ENCODE measurements around the gene DIO2.

Gene DIO2

DNA sequence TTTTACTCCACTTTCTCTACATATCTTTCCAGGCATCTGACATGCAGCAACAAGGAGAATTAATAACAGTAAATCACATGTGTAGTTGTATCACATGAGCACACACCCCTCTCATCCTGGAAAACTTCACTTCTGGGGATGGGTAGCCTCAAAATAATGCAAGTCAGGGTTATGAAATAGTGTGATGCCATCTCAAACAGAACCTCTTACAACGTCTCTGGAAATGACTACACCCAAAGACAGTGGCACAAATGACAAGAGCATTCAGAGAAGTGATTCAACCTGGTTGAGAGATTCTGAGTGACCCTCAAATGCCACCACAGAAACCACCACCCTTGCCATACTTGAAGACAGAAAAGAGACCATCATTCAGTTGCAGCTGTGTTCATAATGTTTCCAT is 2.8 kb downstream of the DIO2 start:
- Mint-ChIP-seq H3K27me3 (no peaks in the 10 kb centered on the region), H3K9me3 (peaks cover 7% of the 10 kb centered on the region), H3K36me3 (ENCODE audit: insufficient read depth) (no peaks in the 10 kb centered on the region), H3K4me3 (no peak overlapping the region), H3K27ac (ENCODE audit: low read depth) (no peak overlapping the region), H3K4me1 (no peaks in the 10 kb centered on the region)
- ATAC-seq (replicated peaks; ENCODE audit: extremely low read depth, poor library complexity, severe bottlenecking) (no peak), DNase-seq (ENCODE audit: low spot score in 2 of 2) (no peak)

DNA sequence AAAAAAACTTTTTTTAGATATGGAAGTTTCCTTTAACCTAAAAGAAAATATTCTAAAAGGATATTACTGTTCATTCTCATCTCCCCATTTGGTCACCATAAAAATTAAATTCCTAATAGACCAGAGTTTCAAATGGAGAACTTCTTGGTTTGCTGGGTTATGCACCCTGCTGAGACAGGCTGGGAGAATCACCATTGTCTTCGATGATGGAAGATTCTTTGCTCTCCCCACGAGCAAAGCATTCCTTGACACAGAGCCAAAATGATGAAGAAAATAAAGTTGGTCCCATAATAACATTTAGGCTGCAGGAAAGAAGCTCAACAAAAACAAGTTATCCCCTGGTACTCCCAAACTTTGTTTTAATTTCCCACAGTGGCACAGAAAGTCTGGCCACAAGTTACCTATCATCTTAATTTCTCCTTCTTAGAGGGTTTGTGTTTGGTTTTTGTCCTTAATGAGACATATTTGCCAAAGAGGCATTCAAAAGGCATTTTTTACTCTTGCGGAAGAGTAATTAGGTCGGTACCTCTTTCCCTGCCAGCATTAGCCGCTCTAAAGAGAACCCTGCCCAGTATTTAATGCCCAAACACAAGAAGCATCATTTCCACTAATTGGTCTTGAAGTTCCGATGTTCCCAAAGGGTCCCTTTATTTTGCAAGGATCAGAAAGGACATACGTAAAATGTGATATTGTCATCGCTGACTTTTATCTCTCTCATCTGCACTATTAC is 4.8 kb downstream of the DIO2 start:
- no peak for DNase-seq (ENCODE audit: low spot score in 2 of 2)
- no peak overlapping the region for H3K27ac Mint-ChIP-seq (ENCODE audit: low read depth)
- H3K9me3 Mint-ChIP-seq, result peaks cover 18% of the 10 kb centered on the region
- H3K27me3 Mint-ChIP-seq, result no peaks in the 10 kb centered on the region
- H3K4me3 Mint-ChIP-seq, result no peak overlapping the region
- no peak for ATAC-seq (replicated peaks; ENCODE audit: extremely low read depth, poor library complexity, severe bottlenecking)
- no peaks in the 10 kb centered on the region for H3K4me1 Mint-ChIP-seq
- no peaks in the 10 kb centered on the region for H3K36me3 Mint-ChIP-seq (ENCODE audit: insufficient read depth)

GRCh38 chr14:80202888-80203562 is 8.3 kb downstream of the DIO2 start:
- H3K9me3 Mint-ChIP-seq, result peaks cover 18% of the 10 kb centered on the region
- H3K4me1 Mint-ChIP-seq, result no peaks in the 10 kb centered on the region
- no peak for DNase-seq (ENCODE audit: low spot score in 2 of 2)
- no peaks in the 10 kb centered on the region for H3K36me3 Mint-ChIP-seq (ENCODE audit: insufficient read depth)
- ATAC-seq (replicated peaks; ENCODE audit: extremely low read depth, poor library complexity, severe bottlenecking), result no peak
- no peaks in the 10 kb centered on the region for H3K27me3 Mint-ChIP-seq
- H3K4me3 Mint-ChIP-seq, result no peak overlapping the region
- no peak overlapping the region for H3K27ac Mint-ChIP-seq (ENCODE audit: low read depth)

GRCh38 chr14:80200093-80200492 is 11.2 kb downstream of the DIO2 start:
- no peak for DNase-seq (ENCODE audit: low spot score in 2 of 2)
- no peak for ATAC-seq (replicated peaks; ENCODE audit: extremely low read depth, poor library complexity, severe bottlenecking)
- Mint-ChIP-seq H3K27ac (ENCODE audit: low read depth) (no peak overlapping the region), H3K4me3 (no peak overlapping the region), H3K27me3 (no peaks in the 10 kb centered on the region), H3K4me1 (no peaks in the 10 kb centered on the region), H3K36me3 (ENCODE audit: insufficient read depth) (no peaks in the 10 kb centered on the region), H3K9me3 (peaks cover 14% of the 10 kb centered on the region)

- H3K27me3 Mint-ChIP-seq, result no peaks in the 10 kb centered on the region
- H3K36me3 Mint-ChIP-seq (ENCODE audit: insufficient read depth), result no peaks in the 10 kb centered on the region
- no peaks in the 10 kb centered on the region for H3K4me1 Mint-ChIP-seq
- H3K27ac Mint-ChIP-seq (ENCODE audit: low read depth), result no peak overlapping the region
- no peak overlapping the region for H3K4me3 Mint-ChIP-seq
- H3K9me3 Mint-ChIP-seq, result no peaks in the 10 kb centered on the region
- ATAC-seq (replicated peaks; ENCODE audit: extremely low read depth, poor library complexity, severe bottlenecking), result no peak
- DNase-seq (ENCODE audit: low spot score in 2 of 2), result no peak
Observed at GRCh38 chr14:80188571-80188970, 22.7 kb downstream of the DIO2 start.

DNA sequence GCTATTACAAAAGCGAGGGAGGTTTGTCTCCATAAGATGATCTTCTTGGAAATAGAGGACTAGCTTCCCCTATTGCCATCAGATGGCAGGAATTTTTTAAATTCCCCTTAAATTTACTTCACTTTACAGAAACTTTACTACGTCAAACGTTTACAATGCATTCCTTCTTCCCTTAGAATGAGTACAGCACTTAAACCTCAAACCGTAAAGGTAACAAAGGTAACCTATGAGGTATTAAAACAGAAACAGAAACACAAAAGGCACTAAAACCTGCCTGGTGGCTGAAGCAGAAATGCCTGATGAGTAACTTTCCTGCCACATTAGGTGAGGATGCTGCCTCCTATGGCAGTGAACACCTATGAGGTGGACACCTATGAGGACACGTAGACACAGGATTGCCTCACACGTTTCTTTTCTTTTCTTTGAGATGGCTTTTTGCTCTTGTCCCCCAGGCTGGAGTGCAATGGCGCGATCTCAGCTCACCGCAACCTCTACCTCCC is 25.0 kb downstream of the DIO2 start:
- no peak for ATAC-seq (replicated peaks; ENCODE audit: extremely low read depth, poor library complexity, severe bottlenecking)
- H3K9me3 Mint-ChIP-seq, result peaks cover 5% of the 10 kb centered on the region
- no peaks in the 10 kb centered on the region for H3K27me3 Mint-ChIP-seq
- no peak overlapping the region for H3K4me3 Mint-ChIP-seq
- H3K36me3 Mint-ChIP-seq (ENCODE audit: insufficient read depth), result no peaks in the 10 kb centered on the region
- DNase-seq (ENCODE audit: low spot score in 2 of 2), result no peak
- no peak overlapping the region for H3K27ac Mint-ChIP-seq (ENCODE audit: low read depth)
- no peaks in the 10 kb centered on the region for H3K4me1 Mint-ChIP-seq

- DNase-seq (ENCODE audit: low spot score in 2 of 2) (no peak), ATAC-seq (replicated peaks; ENCODE audit: extremely low read depth, poor library complexity, severe bottlenecking) (no peak)
- no peaks in the 10 kb centered on the region for H3K36me3 Mint-ChIP-seq (ENCODE audit: insufficient read depth)
- H3K4me3 Mint-ChIP-seq, result no peak overlapping the region
- no peaks in the 10 kb centered on the region for H3K4me1 Mint-ChIP-seq
- H3K9me3 Mint-ChIP-seq, result peaks cover 20% of the 10 kb centered on the region
- no peak overlapping the region for H3K27ac Mint-ChIP-seq (ENCODE audit: low read depth)
- no peaks in the 10 kb centered on the region for H3K27me3 Mint-ChIP-seq
Observed at GRCh38 chr14:80176893-80177292, 34.4 kb downstream of the DIO2 start.

DNA sequence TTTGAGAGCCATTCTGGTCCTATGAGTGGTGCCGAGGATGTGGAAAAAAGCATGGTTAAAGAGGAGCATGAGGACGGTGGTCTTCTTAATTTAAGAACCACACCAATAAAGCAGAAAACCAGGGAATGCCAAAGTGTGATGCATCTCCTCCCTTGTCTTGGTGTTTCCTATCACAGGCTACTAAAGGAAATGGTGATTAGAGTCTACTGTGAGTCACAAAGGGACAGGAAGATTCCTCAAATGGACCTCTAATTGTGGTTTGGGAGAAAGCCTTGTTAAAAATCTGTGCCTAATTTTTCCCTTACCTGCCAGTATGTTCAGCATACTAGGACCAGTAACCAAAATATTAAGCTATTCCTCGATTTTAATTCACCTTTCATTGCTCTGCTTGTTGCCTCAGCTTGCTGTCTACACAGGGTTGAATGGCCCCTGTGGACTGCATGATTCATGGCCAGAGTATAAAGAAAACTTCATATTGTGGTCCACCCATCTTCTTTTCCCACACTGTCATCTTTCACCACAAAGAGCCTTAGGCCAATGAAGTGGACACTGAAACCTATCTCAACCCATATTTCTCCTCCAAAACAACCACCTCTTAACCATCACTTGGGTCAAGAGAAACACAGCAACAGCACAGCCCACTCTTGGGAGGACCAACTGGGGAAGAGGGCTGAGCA is 38.8 kb downstream of the DIO2 start:
- H3K36me3 Mint-ChIP-seq (ENCODE audit: insufficient read depth), result no peaks in the 10 kb centered on the region
- no peaks in the 10 kb centered on the region for H3K4me1 Mint-ChIP-seq
- no peak for ATAC-seq (replicated peaks; ENCODE audit: extremely low read depth, poor library complexity, severe bottlenecking)

GRCh38 chr14:80167793-80168448 is 43.4 kb downstream of the DIO2 start:
- H3K4me3 Mint-ChIP-seq, result no peak overlapping the region
- H3K27ac Mint-ChIP-seq (ENCODE audit: low read depth), result no peak overlapping the region
- DNase-seq (ENCODE audit: low spot score in 2 of 2) (no peak), ATAC-seq (replicated peaks; ENCODE audit: extremely low read depth, poor library complexity, severe bottlenecking) (no peak)
- no peaks in the 10 kb centered on the region for H3K4me1 Mint-ChIP-seq
- no peaks in the 10 kb centered on the region for H3K27me3 Mint-ChIP-seq
- H3K36me3 Mint-ChIP-seq (ENCODE audit: insufficient read depth), result no peaks in the 10 kb centered on the region
- H3K9me3 Mint-ChIP-seq, result peaks cover 12% of the 10 kb centered on the region

More for the DNA sequence above, 38.8 kb downstream of the DIO2 start:
- Mint-ChIP-seq H3K4me3 (no peak overlapping the region), H3K27me3 (no peaks in the 10 kb centered on the region), H3K27ac (ENCODE audit: low read depth) (no peak overlapping the region), H3K9me3 (peaks cover 22% of the 10 kb centered on the region)
- no peak for DNase-seq (ENCODE audit: low spot score in 2 of 2)

DNA sequence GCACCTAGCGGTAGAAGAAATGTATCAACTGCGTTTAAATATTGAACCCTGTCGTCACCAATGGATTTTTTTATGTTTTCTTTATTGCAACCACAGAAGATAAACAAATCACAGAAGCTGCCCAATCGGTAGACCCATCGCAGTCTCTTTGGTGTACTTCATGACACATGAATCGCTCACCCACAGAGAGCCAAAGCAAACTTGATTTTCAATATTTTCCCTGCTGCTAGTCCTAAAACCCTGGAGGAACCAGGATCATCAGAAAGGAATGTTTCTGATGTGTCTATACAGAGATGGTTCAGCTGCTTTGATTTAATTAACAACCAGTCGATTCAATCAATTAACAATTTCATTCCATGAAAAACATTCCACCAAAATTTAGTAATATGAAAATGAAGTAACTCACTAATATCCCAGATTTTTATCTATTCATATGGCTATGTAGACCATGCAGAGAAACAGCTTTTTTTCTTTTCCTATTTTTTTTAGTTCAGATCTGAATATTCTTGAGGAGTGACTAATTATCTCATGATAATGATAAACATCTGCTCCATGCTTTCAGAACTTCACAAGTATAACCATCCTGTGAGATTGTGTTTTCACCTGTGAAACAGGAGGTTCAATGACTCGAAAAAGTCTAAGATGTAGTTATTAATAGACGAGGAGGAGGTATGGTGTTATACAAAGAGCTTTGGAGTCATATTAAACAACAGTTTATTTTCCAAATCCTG is 46.1 kb downstream of the DIO2 start:
- no peak for ATAC-seq (replicated peaks; ENCODE audit: extremely low read depth, poor library complexity, severe bottlenecking)
- Mint-ChIP-seq H3K4me1 (no peaks in the 10 kb centered on the region), H3K4me3 (no peak overlapping the region), H3K27ac (ENCODE audit: low read depth) (no peak overlapping the region), H3K27me3 (no peaks in the 10 kb centered on the region), H3K9me3 (peaks cover 12% of the 10 kb centered on the region), H3K36me3 (ENCODE audit: insufficient read depth) (no peaks in the 10 kb centered on the region)
- no peak for DNase-seq (ENCODE audit: low spot score in 2 of 2)

- Mint-ChIP-seq H3K4me3 (no peak overlapping the region), H3K36me3 (ENCODE audit: insufficient read depth) (no peaks in the 10 kb centered on the region), H3K4me1 (no peaks in the 10 kb centered on the region), H3K27me3 (no peaks in the 10 kb centered on the region), H3K27ac (ENCODE audit: low read depth) (no peak overlapping the region), H3K9me3 (peaks cover 7% of the 10 kb centered on the region)
- ATAC-seq (replicated peaks; ENCODE audit: extremely low read depth, poor library complexity, severe bottlenecking) (no peak), DNase-seq (ENCODE audit: low spot score in 2 of 2) (no peak)
Observed at GRCh38 chr14:80152763-80153162, 58.5 kb downstream of the DIO2 start.

DNA sequence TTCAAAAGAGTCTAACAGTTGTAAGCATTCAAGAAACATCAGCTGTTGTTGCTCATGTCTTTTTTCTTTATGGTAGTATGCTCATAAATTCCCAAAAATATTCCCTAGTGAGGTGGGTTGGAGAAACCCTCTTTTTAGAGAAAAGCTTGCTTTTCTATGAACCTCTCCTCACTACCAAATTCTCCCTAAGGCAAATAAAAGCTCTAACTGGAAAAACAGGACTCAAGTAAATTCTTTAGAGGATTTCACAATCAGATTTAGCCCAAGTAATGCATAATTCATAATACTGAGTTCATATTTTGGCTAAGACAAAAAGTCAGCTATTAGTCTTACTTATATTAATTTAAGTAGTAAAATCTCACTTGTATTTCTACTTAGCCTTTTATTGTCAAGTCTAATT is 59.1 kb downstream of the DIO2 start:
- Mint-ChIP-seq H3K36me3 (ENCODE audit: insufficient read depth) (no peaks in the 10 kb centered on the region), H3K4me3 (no peak overlapping the region), H3K27me3 (no peaks in the 10 kb centered on the region), H3K4me1 (no peaks in the 10 kb centered on the region), H3K27ac (ENCODE audit: low read depth) (no peak overlapping the region), H3K9me3 (peaks cover 3% of the 10 kb centered on the region)
- DNase-seq (ENCODE audit: low spot score in 2 of 2), result no peak
- ATAC-seq (replicated peaks; ENCODE audit: extremely low read depth, poor library complexity, severe bottlenecking), result no peak
